Measurements from ENCODE around the gene BCKDK.

Gene BCKDK

DNA sequence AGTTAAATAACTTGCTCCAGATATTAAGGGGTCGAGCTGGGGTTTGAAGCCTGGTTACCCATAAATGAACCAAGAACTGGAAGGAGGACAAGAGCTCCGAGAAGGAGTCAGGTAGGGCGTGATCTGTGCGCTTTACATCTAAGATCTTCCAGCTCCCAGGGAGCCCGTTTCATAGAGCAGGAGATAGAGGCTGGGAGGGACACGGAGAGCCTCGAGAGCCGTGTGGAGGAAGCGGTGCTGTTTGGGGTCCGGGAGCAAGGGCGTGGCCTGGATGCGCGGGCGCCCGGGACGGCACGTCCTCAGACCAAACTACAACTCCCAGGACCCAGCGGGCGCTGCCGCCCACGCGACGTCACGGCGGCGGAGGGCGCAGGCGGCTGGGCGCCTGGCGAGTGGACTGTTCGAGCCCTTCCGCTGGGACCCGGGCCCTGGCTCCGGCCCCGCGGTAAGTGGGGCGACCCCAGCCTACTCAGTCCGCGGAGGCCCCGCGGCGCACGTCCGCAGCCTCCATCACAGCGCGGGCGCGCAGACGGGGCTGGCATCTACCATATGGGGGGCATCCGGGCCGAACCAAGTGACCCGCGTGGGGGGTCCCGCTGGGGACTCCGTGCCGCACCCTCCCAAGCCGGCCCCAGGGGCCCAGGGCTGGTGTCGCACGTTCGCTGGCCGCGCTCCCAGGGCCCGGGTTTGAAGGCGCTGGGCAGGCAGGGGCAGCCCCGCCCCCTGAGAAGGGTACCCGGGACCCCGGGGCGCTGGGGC is at the start of gene BCKDK:
Gene BCKDK, plus strand, starts transcription at position 352 of the 759 bp plus-strand sequence. CDS start 838 bp downstream, outside the sequence.
- peak within 1 kb of the TSS; percentile 72 for H3K4me3 ChIP-seq (ENCODE audit: low read depth, low read length)
- TF ChIP-seq, protein P1, sequence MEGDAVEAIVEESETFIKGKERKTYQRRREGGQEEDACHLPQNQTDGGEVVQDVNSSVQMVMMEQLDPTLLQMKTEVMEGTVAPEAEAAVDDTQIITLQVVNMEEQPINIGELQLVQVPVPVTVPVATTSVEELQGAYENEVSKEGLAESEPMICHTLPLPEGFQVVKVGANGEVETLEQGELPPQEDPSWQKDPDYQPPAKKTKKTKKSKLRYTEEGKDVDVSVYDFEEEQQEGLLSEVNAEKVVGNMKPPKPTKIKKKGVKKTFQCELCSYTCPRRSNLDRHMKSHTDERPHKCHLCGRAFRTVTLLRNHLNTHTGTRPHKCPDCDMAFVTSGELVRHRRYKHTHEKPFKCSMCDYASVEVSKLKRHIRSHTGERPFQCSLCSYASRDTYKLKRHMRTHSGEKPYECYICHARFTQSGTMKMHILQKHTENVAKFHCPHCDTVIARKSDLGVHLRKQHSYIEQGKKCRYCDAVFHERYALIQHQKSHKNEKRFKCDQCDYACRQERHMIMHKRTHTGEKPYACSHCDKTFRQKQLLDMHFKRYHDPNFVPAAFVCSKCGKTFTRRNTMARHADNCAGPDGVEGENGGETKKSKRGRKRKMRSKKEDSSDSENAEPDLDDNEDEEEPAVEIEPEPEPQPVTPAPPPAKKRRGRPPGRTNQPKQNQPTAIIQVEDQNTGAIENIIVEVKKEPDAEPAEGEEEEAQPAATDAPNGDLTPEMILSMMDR (IDR thresholded peaks at IDR 0.05; ENCODE audit: borderline replicate concordance, insufficient read depth, low read depth, low read length) = no peak

DNA sequence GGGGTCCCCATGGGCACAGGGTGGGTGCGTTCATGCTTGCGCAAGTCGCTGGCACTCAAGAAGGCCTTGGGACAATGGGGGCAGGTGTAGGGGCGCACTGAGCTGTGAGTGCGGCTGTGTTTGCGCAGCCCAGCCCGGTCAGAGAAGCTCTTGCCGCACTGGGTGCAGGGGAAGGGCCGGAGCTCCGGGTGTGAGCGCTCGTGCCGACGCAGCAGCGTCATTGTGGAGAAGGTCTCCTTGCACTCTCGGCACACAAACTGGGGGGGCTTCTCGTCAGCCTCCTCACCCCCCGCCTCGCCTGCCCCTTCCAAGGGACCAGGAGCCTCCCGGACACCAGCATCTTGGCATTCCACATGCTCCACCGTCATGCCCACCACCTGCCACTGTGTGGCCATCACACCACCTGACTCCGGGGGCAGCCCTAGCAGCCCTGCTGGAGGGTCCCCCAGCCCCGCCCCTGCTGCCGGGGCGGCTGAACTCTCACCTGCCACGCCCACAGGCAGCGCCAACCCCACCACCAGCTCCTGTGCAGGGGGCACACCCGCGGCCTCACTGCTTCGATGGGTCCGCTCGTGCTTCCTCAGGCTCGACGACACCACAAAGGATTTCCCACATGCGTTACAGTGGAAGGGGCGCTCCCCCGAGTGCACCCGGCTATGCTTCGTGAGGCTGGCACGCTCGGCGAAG is 46.9 kb upstream of the BCKDK start:
- H3K4me3 ChIP-seq (ENCODE audit: low read depth, low read length) = no peak overlapping the region
- TF ChIP-seq, protein P1 (IDR thresholded peaks at IDR 0.05; ENCODE audit: borderline replicate concordance, insufficient read depth, low read depth, low read length) = no peak

DNA sequence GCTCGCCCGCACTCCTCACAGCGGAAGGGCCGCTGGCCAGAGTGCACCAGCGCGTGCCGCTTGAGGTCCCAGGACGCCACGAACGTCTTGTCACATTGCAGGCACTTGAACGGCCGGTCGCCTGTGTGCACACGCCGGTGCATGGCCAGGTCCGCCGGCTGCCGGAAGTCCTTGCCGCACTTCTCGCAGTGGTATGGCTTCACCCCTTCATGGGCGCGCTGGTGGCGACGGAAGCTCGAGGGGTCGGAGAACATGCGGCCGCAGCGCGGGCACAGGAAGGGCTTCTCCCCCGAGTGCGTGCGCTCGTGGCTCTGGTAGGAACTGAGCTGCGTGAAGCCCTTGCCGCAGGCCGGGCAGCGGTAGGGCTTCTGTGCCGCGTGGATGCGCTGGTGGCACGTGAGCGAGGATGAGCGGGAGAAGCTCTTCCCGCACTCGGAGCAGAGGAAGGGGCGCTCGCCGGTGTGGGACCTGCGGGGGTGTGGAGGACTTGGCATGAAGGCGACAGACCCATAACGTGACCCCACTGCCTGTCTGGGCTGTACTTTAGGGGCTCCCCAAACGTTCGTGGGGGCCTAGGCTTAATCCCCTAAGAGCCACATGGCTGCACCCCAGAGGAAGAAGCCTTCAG is 46.3 kb upstream of the BCKDK start:
- no peak overlapping the region for H3K4me3 ChIP-seq (ENCODE audit: low read depth, low read length)
- TF ChIP-seq, protein P1 (IDR thresholded peaks at IDR 0.05; ENCODE audit: borderline replicate concordance, insufficient read depth, low read depth, low read length) = no peak

DNA sequence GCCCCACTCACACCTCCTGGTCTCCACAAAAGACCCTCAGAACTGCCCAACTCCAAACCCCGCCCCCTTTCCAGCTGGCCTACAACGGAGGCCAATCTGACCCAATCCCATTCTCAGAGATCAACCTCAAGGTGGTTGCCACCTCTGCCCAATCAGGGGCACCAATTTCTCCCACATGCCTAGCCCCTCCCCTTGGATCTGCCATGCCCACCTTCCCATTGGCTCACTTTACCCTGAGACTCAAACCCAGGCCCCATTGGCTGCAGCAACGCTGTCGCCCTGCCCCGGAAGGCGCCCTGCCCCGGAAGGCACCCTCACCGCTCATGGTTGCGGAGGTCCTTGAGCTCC is 44.7 kb upstream of the BCKDK start:
- H3K4me3 ChIP-seq (ENCODE audit: low read depth, low read length) = no peak overlapping the region
- TF ChIP-seq, protein P1 (IDR thresholded peaks at IDR 0.05; ENCODE audit: borderline replicate concordance, insufficient read depth, low read depth, low read length) = no peak

- TF ChIP-seq, protein P1 (IDR thresholded peaks at IDR 0.05; ENCODE audit: borderline replicate concordance, insufficient read depth, low read depth, low read length) = no peak
- H3K4me3 ChIP-seq (ENCODE audit: low read depth, low read length) = no peak overlapping the region
Observed at GRCh38 chr16:31063843-31064611, 44.2 kb upstream of the BCKDK start.

GRCh38 chr16:31064882-31065461 is 43.2 kb upstream of the BCKDK start:
- H3K4me3 ChIP-seq (ENCODE audit: low read depth, low read length) = no peak overlapping the region
- TF ChIP-seq, protein P1 (IDR thresholded peaks at IDR 0.05; ENCODE audit: borderline replicate concordance, insufficient read depth, low read depth, low read length) = no peak

All from GM12875 (cell line).